Nephron (organoid): ENCODE results near the gene CDH11.

Experiments used
- H3K27ac Mint-ChIP-seq, 3 experiments: 2 replicates each; pipeline ENCODE4 v1.8.0; 2020; ENCODE audit warnings: mixed read lengths in 3 of 3, mild to moderate bottlenecking in 2 of 3, moderate library complexity in 1 of 3
- H3K27me3 Mint-ChIP-seq: 2 replicates; pipeline ENCODE4 v1.8.0; 2021; ENCODE audit warnings: low read depth, mild to moderate bottlenecking, moderate library complexity, mixed read lengths
- H3K36me3 Mint-ChIP-seq: 2 replicates; pipeline ENCODE4 v1.8.0; 2020; ENCODE audit warnings: low read depth, mixed read lengths
- H3K4me1 Mint-ChIP-seq: 2 replicates; pipeline ENCODE4 v1.8.0; 2020; ENCODE audit warnings: mixed read lengths
- H3K4me3 Mint-ChIP-seq, 3 experiments: 2 replicates each; pipeline ENCODE4 v1.8.0; 2020; ENCODE audit warnings: mild to moderate bottlenecking in 3 of 3, mixed read lengths in 3 of 3, moderate library complexity in 2 of 3
- H3K9me3 Mint-ChIP-seq: 2 replicates; pipeline ENCODE4 v1.8.0; 2020; ENCODE audit warnings: mixed read lengths
- CTCF ChIP-seq, 3 experiments: fragments of 200-600 bp; sonication (generic); IDR thresholded peaks; one replicate each; pipeline ENCODE4 v1.5.0; 2021; ENCODE audit warnings: antibody characterized with exemption in 3 of 3; ENCODE audit not compliant: unreplicated experiment in 3 of 3

The CDH11 gene

DNA sequence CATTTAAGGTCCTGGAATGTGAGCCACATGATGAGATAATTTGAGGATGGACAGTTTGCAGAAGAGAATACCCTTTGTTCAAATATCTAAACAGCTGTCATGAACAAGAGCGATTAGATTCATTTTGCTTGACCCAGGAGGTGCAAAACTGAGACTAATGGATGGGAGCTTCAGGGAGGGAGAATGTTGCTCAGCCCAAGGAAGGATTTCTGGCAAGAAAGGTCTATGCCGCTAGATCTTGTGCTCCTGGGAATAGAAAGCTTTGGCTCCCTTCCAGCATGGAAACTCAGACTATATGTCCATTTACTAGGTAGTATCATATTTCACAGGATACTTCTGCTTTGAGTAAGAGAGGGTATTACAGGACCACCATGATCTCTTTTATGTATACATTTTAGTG lies 14.8 kb upstream of the CDH11 start:
- Mint-ChIP-seq H3K36me3 (no peaks in the 10 kb centered on the region), H3K4me3 (no peak overlapping the region), H3K27me3 (no peaks in the 10 kb centered on the region), H3K9me3 (no peaks in the 10 kb centered on the region), H3K4me1 (peaks cover 16% of the 10 kb centered on the region), H3K27ac (peak overlapping the region in 1 of 3 experiments; percentile 38)
- no peak for TF ChIP-seq CTCF (IDR thresholded peaks at IDR 0.05; ENCODE audit: unreplicated experiment in 3 of 3)

DNA sequence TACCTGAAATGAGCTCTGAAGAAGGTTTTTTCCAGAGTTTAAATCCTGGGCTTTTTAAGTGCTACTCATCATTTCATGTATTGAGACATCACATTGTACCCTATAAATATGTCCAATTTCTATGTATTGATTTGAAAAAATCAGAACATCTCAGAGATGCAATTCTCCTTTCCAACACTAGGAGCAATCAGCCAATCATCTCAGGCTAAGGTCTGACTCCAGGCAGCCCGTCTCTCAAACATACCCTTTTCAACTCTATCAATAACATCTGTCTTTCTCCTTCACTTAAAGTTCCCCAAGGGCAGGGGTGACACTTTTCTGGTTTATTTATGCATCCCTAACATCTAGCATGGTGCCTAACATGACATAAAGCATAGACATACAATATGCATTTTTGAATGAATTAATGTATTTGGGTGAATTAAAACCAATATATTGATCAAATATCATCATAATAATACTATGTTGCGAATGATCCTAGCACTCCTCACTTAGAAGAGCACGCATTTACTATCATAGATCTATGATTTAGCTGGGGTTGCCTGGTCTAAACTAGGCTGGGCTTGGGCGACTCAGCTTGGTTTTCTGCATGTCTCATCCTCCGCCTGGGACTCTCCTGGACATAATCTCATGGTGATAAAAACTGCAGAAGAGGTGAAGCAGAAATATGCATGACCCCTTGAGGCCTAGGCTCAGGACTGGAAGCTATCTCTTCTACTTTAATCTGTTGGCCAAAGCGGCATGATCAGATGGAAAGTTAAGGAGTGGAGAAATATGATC lies 5.2 kb upstream of the CDH11 start:
- H3K4me1 Mint-ChIP-seq, result peaks cover 28% of the 10 kb centered on the region
- peak; percentile 28 to 41 (median 35) for TF ChIP-seq CTCF (IDR thresholded peaks at IDR 0.05; ENCODE audit: unreplicated experiment in 3 of 3)
- H3K36me3 Mint-ChIP-seq, result no peaks in the 10 kb centered on the region
- peaks cover 12% of the 10 kb centered on the region for H3K27me3 Mint-ChIP-seq
- H3K27ac Mint-ChIP-seq, result peak overlapping the region in 2 of 3 experiments; percentile 61 to 74
- no peaks in the 10 kb centered on the region for H3K9me3 Mint-ChIP-seq
- H3K4me3 Mint-ChIP-seq, result peak overlapping the region in 2 of 3 experiments; percentile 49 to 70

- Mint-ChIP-seq H3K36me3 (no peaks in the 10 kb centered on the region), H3K4me1 (peaks cover 28% of the 10 kb centered on the region), H3K27me3 (peaks cover 12% of the 10 kb centered on the region), H3K27ac (peak overlapping the region; percentile 20 to 100 (median 96)), H3K9me3 (no peaks in the 10 kb centered on the region), H3K4me3 (peak overlapping the region; percentile 51 to 97 (median 74))
- TF ChIP-seq CTCF (IDR thresholded peaks at IDR 0.05; ENCODE audit: unreplicated experiment in 3 of 3), result no peak
These were observed 4.0 kb upstream of the CDH11 start for GRCh38 chr16:65125871-65126270.

DNA sequence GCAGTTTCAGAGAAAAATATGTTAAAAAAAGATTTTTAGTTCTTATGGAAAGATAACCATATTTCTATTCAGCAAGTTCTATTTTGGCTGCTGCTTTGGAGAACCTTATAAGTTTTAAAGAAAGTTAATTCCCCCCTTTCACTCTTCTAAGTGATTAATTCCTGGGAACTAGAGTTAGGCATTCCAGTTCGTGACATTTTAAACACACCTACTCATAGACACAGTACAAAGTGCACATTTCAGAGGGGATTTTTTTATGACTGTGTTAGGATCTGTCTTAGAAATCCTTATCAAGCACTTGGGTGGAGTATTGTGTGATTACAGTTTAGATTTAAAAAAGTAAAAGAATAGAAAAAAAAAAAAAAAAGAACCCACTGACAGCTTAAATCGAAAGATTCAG lies 3.5 kb upstream of the CDH11 start:
- Mint-ChIP-seq H3K27me3 (peaks cover 14% of the 10 kb centered on the region), H3K27ac (peak overlapping the region in 2 of 3 experiments; percentile 96 to 100), H3K4me3 (peak overlapping the region; percentile 26 to 97 (median 74)), H3K4me1 (peaks cover 28% of the 10 kb centered on the region), H3K36me3 (peaks cover 2% of the 10 kb centered on the region), H3K9me3 (no peaks in the 10 kb centered on the region)
- no peak for TF ChIP-seq CTCF (IDR thresholded peaks at IDR 0.05; ENCODE audit: unreplicated experiment in 3 of 3)

DNA sequence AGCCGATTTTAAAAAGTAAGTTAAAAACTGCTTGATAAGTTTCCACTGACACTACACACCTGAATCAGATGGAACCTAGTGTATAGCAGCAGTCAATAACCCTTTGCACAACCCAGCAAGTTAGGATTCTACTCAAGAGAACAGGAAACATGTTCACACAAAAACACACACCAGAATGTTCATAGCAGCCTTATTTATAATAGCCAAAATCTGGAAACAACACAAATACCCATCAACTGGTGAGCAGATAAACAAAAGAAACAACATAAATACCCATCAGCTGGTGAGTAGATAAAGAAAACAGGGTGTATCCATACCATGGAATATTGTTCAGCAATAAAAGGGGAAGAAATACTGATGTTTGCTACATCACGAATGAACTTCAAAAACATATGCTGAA lies 2.7 kb upstream of the CDH11 start:
- Mint-ChIP-seq H3K4me1 (peaks cover 28% of the 10 kb centered on the region), H3K4me3 (peak overlapping the region; percentile 97 to 99 (median 98)), H3K9me3 (peaks cover 3% of the 10 kb centered on the region), H3K27me3 (peaks cover 18% of the 10 kb centered on the region), H3K36me3 (peaks cover 6% of the 10 kb centered on the region), H3K27ac (peak overlapping the region; percentile 96 to 100 (median 99))
- TF ChIP-seq CTCF (IDR thresholded peaks at IDR 0.05; ENCODE audit: unreplicated experiment in 3 of 3), result no peak

DNA sequence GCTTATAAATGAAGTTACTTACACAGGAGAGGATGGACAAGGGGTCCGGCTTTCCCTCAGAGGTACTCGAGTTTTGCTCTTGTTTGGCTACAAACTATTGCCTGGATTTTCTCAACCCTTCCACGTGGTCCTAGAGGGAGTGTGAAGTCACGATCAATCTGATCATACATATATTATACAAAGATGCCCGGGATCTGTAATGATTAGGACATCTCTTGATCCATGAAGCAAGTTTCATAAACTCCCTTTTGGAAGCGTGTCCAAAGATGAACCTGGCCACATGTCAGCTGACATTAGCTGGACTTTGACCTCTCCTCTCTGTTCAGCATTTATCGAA lies 2.3 kb upstream of the CDH11 start:
- peaks cover 18% of the 10 kb centered on the region for H3K27me3 Mint-ChIP-seq
- no peak for TF ChIP-seq CTCF (IDR thresholded peaks at IDR 0.05; ENCODE audit: unreplicated experiment in 3 of 3)
- peak overlapping the region; percentile 96 to 100 (median 99) for H3K27ac Mint-ChIP-seq
- peaks cover 3% of the 10 kb centered on the region for H3K9me3 Mint-ChIP-seq
- peak overlapping the region; percentile 97 to 99 (median 98) for H3K4me3 Mint-ChIP-seq
- peaks cover 28% of the 10 kb centered on the region for H3K4me1 Mint-ChIP-seq
- H3K36me3 Mint-ChIP-seq, result peaks cover 6% of the 10 kb centered on the region
